Suppressor macrophage (primary cell): ENCODE results near the gene STARD5.

Source experiments
- DNase-seq, 4 experiments: peaks; one replicate each; pipeline ENCODE4 v3.0.0-alpha.2; 2020 to 2022

STARD5 gene

DNA sequence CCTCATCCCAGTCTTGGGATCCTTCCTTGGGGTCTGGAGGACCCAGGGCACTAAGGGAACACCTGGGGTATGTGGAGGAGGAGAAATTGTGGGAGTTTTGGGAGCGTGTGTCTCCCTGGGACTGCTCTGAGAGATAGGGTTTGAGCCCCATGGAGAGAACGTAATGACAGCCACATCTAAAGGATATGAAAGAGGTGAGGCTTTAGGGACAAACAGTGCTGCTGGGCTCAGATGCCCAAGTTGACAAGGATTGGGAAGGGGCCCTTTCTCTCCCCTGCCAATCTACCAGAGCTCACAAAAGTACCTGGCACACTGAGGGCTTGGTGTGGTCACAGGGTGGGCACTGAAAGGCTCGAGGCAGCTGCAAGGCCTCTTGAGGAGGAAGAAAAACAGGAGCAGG lies 13.3 kb upstream of the STARD5 start:
- DNase-seq: no peak

DNA sequence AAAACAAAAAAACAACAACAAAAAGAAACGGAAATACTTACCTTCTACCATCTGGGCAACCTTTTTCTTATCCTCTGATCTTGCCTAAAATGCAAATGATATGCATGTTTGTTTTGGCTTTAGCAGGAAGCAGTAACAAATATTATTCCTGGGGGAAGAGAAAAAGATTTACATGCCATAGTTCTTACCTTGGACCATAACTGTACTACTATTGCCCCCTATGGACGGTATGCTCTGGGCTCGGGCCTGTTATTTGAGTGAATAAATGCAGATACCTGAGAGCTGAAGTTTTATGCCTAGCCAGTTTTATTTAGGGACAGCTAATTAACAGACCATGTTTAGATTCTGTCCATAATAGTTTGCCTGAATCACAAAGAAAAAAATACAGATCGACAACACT lies 12.6 kb upstream of the STARD5 start:
- peak; percentile 21 to 54 (median 40) for DNase-seq

DNA sequence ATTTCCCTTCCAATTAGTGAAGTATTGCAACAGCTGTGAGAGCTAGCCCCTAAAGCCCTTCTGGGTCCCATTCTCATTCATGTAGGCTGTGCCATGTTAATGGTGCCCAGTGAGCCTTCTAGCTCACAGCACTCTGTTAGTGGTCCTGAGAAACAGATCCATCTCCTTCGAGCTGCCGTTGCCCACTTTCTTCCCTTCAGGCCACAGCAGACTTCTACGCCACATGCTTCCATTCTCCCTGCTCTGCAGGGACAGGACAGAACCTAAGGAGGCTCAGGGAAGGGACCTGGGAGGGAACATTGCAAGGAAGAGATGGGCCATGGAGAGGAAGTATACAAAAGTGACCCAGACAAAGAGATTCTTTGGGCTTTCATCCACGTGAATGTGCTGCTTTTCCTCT lies 11.7 kb upstream of the STARD5 start:
- no peak for DNase-seq

DNA sequence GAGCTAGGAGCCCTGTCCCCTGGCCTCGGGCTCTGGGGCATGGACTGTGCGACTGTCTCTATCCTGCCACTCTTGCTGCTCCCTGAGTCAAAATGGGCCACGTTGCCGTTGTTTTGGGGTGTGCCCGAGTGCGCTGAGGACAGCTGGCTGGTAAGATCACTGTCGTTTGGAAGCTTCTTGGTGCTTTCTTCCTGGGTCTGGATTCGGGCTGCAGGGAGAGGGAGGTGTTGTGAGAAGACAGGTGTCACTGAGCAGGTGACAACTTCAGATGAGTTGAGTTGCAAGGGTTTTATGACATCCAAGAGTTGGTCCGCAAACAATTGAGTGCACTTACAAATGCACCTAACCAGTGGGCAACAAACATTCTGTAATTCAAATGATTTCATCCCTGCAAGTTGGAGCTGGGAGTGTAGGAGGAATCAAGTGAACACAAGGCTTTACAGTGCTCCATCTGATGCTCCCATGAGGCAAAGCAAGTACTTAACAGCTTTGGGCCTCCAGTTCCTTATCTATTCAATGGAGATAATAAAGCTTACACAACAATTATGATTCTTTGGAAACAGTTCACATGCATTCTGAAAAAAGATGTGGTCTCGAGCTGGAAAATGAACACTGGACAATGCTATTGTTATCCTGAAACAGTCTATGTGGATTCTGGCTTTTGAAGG lies 11.0 kb upstream of the STARD5 start:
- DNase-seq: no peak

DNA sequence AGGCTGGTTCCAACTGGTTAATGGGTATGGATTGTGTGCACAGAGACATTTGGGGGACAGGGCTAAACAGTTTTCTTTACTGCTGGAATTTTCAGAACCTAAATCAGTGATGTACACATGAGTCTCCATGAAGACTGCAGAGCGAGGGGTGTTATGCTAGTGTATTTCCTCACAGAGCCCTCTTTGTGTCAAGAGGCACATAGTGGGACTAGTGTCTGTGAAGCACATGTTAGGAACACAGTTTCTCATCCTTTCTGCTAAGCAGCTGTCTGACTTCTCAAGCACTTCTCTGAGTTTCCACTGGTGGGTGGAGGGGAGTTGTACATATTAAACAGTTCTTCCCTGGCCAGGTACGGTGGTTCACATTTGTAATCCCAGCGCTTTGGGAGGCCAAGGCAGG lies 9.4 kb upstream of the STARD5 start:
- no peak for DNase-seq

DNA sequence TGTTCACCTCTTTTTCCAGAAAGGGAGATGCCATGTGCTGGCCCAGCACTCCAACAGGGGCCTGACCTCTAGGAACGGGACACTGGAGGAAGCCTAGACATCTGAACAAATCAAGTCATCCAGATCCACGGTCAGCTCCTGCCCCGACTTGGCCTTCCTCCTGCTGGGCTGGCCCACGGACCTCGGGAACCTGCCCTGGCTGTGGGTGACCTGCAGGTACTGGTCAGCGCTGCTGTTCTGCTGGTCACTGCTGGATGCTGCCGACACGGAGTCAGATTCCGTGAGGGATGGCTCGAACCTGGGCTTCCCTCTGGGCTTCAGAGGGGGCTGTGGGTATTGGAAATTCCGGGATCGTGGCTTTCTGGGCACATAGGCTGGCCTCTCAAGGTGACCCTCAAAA lies 8.4 kb upstream of the STARD5 start:
- DNase-seq: no peak

DNA sequence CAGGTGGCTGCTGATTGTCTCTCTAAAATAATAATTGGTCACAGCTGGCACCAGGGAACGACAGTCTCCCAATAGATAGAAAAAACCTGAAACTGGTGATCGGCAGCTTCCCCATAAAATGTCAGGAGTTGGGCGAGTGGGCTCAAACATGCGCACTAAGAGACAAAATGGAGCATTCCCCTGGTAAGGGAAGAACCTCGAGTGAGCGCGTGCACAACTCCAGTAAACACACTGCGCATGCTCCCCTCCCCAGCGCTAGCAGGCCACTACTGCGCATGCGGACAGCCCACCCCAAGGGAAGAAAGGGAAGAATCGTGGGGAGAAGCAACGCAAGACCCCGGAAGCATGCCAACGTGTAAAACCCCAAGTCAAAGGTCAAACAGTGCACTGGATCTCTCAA lies 7.7 kb upstream of the STARD5 start:
- DNase-seq: no peak

DNA sequence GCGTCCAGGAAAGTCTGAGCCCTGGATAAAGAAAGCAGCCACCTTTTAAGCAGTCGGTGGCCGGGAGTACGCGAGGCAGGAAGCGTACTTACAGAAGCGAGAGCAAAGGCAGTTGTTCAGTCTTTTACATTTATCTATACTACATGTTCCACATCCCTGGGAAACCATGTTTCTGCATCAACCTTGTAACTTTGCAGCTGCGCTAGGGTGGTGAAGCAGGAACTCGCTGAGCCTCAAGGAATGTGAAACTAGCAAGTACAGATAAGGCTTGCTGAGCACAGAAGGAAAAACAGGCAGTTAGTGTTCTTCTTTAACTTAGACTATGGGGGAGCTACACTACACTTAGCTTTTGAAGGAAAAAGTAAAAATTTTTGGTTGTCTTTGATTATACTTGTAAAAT lies 7.2 kb upstream of the STARD5 start:
- DNase-seq: peak in 2 of 4 experiments; percentile 24 to 33

DNA sequence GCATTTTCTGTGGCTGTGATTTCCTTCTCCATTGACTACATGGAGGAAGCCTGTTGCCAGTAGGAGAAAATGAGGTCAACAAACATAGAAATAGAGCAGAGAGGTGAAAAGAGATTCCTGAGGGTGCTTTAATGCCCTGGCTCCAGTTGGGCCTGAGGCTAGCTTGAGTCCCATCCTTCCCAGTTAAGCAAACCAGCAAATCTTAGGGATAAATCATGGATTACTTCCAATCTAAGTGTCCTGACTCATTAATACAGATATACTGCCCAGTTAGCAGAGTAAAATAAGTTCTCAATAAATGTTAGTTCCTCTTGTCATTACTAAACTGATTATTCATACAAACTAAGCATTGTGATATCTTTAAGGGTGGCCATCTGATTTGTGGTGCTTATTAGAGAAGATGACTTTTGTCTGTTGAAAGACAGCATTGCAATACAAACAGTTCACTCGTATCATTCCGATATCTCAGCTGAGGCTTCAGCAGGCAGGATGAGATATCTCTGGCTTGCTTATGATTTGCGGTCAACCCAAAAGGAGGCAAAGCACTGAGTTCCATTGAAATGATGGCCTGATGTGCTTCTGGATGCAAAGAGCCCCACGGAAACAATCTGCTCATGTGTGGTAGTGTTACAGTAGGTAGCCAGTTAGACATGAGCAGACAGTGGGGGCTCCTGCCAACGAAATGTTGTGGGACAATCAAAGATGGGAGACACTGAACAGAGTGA lies 6.6 kb upstream of the STARD5 start:
- DNase-seq: peak in 2 of 4 experiments; percentile 26 to 47

DNA sequence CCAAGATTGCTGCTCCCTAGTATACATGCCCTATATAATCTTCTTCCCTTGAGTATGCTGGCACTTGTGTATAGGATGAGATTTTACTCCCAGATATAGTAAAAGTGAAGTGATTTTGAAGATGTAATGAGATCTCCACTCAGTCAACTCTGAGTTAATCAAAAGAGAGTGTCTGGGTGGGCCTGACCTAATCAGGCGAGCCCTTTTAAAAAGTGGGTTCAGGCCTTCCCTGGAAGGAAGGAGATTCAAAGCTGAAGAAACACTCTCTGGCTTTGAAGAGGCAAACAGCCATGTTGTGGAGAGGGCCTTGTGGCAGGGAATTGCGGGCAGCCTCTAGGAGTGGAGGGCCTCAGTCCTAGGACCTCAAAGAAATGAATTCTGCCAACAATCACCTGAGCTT lies 5.5 kb upstream of the STARD5 start:
- no peak for DNase-seq

DNA sequence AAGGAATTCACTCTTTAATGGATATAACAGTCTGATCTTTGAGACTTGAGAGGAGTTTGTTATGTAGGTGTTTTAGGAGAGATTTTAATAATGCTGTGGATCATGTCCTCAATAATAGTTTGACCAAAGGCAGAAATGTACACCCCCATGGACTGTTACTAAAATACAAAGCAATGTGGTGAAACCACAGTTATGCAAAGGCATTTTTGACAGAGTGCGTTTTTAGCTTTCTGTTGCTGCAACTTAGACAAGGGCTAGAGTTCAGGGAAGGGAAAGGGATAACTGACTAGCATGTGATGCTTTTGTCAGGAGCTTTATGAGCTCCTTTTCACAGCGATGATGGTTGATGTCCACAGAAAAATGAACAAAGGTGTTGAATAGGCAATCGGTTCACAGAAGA lies 3.6 kb upstream of the STARD5 start:
- DNase-seq: peak in 3 of 4 experiments; percentile 27 to 53 (median 45)

DNA sequence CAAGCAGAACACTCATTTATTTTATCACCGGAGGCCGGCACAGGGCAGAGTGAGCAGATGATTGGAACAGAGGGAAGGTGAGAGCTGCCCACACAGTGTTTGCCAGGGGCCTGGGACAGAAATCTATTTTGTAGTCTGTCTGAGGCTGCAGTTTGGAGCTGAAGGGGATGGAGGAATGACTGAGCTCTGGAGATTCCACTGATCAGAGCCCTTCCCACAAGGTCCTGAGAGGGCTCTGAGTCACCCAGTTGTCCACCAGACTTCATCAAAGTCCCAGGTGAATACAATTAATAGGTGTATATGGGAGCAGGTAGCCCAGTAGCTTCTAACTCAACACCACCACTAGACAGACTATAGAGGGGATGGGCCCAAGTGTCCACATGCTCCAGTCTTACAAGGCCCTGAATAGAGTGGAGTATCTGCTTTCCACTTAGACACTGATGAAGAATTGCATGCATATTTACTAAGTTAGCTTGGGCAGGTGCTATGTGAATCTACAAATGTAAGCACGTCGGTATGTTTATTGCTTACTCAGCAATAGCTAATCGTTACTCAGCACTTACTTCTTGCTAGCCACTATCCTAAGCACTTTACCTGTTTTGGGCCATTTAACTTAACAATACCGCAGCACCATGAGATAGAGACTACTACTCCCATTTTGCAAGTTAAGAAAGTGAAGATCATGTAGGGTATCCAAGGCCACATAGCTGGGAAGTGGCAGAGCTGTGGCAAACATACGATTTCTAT lies 2.7 kb upstream of the STARD5 start:
- no peak for DNase-seq

DNA sequence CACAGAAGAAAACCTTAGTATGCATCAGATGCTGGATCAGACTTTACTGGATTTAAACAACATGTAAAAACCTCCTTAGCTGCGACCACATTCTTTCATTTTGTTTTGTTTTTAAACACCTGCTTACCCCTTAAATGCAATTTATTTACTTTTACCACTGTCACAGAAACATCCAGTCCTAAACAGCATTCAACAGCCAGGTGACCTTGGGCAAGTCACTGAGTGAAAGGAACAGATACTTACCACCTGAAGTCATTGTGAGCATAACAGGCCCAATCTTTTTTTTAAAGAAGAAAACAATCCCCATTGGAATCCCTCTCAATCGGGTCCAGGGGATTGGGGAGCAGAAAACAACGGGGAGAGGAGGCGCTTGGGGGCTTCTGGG lies 390 bp downstream of the STARD5 start:
- no peak for DNase-seq

DNA sequence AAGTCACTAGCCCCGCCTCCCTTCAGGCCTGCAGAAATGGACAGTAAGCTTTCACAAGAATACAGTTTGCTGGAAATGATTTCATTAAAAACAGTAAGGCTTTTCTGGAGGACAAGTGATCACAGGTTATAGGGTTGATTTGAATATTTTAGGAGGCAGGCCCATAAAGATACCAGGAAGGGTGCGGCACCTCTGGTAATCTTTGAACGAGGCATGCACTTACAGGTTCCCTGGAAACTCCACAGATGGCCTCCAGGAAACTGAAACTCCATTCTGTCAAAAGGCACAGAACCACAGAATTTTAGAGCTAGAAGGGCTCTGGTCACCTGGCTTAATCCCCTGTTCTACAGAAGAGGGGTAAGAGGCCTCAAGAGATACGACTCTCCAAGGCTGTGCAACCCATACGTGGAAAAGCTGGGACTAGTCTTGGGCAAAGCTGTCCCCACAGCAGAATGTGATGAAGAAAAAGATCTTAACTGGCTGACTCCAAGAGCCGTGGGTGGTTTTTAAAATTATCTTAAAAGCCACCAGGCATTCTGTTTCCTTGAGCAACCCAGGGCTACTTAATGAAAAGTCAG lies 1.2 kb downstream of the STARD5 start:
- DNase-seq: no peak

DNA sequence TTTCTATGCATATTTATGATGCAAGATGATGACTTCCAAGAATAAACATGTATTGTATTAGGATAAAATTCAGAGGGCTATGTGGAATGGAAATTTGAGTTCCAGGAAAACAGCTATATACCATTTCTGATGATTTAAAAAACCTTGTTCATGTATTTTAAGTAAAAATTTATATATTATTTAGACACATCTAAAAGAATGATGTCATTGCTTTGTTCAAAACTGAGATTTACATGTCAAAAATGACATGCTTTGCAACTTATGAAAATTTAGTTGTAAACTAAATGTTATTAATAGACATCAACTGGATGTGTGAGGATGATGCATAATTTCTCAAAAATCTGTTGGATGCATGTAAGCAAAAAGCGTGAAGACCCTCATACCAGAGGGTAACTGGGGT lies 2.3 kb downstream of the STARD5 start:
- DNase-seq: no peak

DNA sequence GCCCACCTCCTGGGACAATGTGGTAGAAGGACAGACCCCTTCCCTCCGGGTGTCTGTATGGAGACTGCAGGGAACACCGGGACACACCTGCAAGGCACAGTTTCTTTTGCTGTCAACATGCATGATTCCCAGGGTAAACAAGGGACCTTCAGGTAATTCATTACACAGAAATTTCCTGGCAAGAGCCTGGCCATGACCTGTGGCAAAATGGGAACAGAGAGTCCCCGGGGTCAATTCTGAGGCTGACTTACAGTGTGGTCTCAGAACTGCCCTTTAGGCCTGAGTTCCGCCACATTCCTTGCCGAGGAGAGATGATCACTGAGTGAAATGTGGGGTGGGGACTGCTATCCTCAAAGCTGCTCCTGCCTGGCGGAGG lies 6.3 kb downstream of the STARD5 start:
- DNase-seq: peak in 1 of 4 experiments; percentile 1

DNA sequence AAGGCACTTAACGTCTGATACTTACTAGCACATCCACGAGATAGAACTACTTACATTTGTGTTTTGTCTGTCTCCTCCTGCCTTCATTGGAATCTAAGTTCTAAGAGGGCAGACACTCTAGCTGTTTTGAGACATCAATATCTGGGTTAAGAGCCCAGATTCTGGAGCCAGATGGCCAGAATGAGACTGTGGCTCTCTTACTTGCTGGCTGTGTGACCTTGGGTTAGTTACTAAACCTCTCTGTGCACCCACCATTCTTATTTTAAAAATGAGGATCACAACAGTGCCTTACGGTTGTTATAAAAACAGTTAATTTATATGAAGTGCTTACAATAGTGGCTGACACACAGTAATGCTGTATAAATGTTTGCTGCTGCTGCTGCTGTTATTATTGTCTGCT lies 7.7 kb downstream of the STARD5 start:
- no peak for DNase-seq

DNA sequence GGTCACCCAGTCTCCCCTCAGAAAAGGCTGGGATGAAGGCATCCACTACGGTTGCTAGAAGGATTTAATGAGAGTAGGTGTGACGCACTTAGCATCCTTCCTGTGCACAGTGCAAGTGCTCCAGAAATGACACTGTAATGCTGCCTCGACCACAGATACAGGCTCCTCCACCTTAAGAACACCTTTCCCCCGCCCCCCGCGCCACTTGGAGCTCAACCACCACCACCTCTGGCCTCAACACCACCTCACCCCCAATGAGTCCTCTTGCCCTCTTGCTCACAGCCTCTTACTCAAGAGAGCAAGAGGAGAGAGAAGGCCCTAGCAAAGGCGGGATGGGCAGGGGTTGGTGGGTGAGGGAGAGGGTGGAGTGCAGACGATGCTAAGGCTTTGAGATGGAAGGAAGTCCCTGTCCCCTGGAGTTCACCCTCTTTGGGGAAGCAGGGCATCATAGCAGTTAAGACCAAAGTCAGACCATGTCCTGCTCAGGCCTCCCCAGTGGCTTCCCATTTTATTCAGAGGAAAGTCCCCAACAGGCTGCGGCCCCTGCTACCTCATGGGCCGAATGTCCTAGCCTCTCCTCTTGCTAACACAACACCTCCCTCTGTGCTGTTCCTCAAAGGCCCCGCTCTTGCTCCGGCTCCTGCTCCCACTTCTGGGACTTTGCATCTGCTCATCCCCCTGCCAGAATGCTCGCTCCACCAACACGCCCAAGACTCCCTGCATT lies 8.3 kb downstream of the STARD5 start:
- peak; percentile 21 to 65 (median 58) for DNase-seq

DNA sequence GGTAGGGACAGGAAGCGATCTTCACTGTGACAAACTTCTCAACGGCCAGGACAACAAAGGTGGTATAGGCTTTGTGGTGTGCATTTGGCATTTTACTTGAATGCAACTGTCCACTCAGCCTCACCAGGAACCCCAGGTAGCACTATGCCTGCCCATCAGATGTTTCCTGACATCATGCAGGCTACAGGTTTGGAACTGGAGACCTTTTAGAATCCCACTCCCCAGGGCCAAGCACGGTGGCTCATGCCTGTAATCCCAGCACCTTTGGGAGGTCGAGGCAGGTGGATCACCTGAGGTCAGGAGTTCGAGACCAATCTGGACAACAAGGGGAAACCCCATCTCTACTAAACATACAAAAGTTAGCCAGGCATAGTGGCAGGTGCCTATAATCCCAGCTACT lies 9.6 kb downstream of the STARD5 start:
- DNase-seq: no peak

DNA sequence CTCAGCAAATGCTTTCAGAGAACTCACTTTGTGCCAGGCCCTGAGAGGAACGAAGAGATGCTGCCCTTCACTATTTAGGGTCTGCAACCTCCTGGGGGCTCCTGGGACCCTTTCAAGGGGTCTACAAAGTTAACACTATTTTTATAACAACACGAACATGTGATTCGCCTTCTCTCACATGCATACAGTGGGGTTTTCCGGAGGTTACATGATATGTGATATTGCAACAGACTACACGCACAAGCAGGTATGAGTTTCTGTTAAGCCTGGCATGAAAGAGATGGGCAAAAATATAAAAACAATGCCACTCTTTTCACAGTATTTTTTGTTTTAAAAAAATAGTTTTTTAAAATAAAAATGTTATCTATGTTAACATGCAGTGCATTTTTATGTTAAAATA lies 10.3 kb downstream of the STARD5 start:
- no peak for DNase-seq

DNA sequence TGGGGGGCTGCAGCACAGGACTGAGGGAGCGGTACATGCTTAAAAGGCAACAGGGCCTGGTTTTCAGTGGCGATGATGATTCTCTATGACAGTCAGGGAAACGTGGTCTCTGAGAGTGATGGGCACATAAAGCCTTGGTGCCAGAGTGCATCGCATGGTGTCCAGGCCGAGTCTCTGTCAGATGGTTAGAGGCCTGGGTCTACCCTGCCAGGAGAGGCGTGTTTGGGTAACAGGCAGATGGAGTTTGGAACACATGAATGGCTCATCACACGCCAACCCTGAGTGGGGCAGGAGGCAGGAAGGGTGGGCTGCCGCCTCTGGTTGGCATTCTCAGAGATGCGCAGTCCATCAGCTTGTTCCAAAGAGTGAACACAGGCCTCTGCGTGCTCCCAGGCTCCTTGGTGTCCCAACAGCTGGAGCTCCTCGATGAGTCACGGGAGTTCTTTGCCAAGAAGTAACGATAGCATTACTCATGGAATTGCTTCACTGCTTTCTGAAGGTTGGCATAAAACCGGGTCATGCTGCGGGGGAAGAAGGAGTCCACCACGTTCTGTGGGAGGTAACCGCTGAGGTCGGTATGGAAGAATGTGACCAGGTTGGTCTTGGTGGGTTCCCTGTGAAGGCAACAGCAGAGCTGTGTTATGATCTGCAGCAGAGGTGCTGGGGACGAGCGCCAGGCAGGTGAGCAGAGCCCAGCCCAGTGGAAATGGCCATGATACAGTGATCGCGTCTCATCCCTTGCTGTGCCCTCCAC lies 11.0 kb downstream of the STARD5 start:
- peak; percentile 91 to 98 (median 94) for DNase-seq
